ENCODE results near the gene BTBD2.

BTBD2 gene

GRCh38 chr19:2015608-2015950 lies at the start of gene BTBD2:
Gene BTBD2 (minus strand): TSS chr19:2015714. CDS start chr19:2015703, 11 bp downstream.
- DNase-seq (ENCODE audit: low read depth in 2 of 2), result peak in 1 of 2 donors; percentile 54

DNA sequence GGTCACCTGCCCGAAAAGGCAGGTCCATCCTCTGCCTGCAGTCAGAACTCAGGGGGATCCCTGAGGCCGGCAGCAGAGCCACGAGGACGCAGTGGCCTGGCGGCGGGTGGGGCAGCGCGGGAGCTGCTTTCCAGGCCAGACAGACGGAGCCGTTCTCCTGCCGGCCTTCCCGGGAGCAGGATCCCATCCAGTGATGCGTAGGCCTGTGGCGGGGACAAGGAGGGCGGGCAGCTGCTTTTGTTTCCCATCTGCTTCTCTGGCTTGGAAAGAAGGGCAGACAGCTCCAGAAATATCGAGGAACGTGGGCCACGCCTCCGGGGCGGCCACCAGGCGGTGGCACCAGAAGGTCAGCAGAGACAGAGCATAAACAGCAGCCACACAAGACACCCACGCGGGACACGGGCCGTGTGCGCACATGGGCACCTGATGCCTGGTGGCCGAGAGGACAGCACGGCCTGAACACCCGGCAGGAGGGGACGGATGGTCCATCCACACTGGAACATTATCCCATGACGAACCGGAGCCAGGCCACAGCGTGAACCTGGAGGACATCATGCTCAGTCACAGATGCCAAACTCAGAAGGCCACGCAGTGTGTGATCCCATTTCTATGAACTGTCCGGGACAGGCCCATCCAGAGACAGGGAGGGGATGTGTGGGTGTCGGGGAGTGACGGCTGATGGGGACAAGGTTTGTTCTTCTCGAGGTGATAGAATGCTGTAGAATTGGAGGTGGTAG lies 49.4 kb upstream of the BTBD2 start:
- DNase-seq (ENCODE audit: low read depth in 2 of 2), result no peak

- DNase-seq (ENCODE audit: low read depth in 2 of 2), result no peak
These were observed 48.9 kb upstream of the BTBD2 start for GRCh38 chr19:2064395-2064787.

DNA sequence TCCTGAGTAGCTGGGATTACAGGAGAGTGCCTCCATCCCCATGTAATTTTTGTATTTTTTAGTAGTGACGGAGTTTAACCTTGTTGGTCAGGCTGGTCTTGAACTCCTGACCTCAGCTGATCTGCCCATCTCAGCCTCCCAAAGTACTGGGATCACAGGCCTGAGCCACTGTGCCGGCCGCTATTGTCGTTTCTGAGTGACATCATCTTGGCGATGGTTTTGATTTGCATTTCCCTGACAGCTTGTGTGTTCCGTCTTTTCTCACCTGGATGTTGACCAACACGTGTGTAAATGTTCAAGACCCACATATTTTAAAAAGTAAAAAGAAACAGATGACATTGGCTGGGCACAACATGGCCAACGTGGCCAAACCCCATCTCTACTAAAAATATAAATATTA lies 48.3 kb upstream of the BTBD2 start:
- DNase-seq (ENCODE audit: low read depth in 2 of 2), result no peak

- DNase-seq (ENCODE audit: low read depth in 2 of 2), result no peak
These were observed 47.3 kb upstream of the BTBD2 start for GRCh38 chr19:2062770-2063169.

- no peak for DNase-seq (ENCODE audit: low read depth in 2 of 2)
These were observed 46.8 kb upstream of the BTBD2 start for GRCh38 chr19:2062389-2062729.

DNA sequence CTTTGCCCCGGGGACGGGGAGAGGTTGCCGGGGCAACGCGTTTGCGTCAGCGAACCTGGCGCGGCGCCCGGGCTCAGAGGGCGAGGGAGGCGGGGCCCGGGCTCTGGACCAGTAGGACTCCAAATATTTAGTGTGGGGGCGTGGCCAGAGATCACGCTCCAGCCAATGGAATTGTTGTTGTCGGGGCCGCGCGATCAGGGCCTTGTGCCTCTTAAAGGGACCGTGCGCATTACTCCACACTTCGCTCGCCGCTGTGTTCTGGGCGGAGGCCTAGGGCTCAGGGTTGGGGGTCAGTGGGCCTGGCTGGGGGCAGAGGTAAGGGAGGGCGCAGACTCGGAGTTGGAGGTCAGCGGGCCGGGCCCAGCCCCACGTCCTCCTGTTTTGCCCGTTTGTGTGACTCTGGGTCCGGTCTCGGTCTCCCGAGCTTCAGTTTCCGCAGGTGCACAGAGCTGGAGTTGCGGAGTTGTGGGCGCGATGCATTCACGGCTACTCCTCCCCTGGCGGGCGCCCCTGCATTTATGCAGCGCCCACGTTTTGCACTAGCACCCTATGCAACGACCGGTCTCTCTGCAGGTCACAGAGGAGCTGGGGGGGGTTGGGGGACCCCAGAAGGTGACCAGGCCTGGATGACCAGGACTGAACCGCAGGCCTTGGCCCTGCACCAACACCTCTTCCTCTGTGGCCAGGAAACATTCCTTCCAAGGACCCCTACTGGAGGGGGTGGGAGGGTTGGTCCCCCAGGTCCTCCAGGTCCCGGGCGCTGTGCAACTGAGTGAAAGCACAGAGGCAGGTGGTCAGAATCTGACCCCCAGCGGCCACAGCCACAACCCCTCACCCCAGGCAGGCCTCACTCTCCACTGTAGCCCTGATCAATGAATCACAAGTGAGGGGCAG lies 46.2 kb upstream of the BTBD2 start:
- peak; percentile 97 to 99 for DNase-seq (ENCODE audit: low read depth in 2 of 2)

GRCh38 chr19:2060884-2061494 lies 45.5 kb upstream of the BTBD2 start:
- DNase-seq (ENCODE audit: low read depth in 2 of 2), result no peak

GRCh38 chr19:2059422-2060201 lies 44.1 kb upstream of the BTBD2 start:
- no peak for DNase-seq (ENCODE audit: low read depth in 2 of 2)

- DNase-seq (ENCODE audit: low read depth in 2 of 2), result no peak
These were observed 43.3 kb upstream of the BTBD2 start for GRCh38 chr19:2058570-2059421.

GRCh38 chr19:2057484-2058469 lies 42.3 kb upstream of the BTBD2 start:
- no peak for DNase-seq (ENCODE audit: low read depth in 2 of 2)

- DNase-seq (ENCODE audit: low read depth in 2 of 2), result no peak
These were observed 41.3 kb upstream of the BTBD2 start for GRCh38 chr19:2056837-2057192.

GRCh38 chr19:2055931-2056836 lies 40.7 kb upstream of the BTBD2 start:
- no peak for DNase-seq (ENCODE audit: low read depth in 2 of 2)

GRCh38 chr19:2054763-2055162 lies 39.2 kb upstream of the BTBD2 start:
- DNase-seq (ENCODE audit: low read depth in 2 of 2), result no peak

DNA sequence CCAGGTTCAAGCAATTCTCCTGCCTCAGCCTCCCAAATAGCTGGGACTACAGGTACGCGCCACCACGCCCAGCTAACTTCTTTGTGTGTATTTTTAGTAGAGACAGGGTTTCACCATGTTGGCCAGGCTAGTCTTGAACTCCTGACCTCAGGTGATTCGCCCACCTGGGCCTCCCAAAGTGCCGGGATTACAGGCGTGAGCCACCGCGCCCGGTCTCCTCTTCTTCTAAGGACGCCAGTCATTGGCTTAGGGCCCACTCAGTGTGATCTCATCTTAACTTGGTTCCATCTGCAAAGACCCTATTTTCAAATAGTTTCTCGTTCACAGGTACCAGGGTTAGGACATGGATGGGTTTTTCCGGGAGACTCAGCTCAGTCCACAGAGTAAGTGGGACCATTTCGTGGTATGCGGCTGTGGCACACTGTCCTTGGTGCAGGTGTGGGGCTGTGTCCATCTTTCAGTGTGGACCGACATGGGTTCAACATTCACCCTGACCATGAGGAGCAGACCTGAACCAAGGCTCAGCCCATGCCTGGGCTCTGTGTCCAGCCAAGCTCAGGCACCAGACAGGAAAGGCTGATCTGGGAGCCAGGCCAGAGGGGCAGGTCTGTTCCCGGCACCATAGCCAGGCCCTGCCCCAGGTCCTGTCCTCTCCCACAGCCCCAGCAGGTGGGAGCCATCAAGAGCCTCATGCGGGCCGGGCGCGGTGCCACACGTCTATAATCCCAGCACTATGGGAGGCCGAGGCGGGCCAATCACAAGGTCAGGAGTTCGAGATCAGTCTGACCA lies 38.3 kb upstream of the BTBD2 start:
- DNase-seq (ENCODE audit: low read depth in 2 of 2), result no peak

DNA sequence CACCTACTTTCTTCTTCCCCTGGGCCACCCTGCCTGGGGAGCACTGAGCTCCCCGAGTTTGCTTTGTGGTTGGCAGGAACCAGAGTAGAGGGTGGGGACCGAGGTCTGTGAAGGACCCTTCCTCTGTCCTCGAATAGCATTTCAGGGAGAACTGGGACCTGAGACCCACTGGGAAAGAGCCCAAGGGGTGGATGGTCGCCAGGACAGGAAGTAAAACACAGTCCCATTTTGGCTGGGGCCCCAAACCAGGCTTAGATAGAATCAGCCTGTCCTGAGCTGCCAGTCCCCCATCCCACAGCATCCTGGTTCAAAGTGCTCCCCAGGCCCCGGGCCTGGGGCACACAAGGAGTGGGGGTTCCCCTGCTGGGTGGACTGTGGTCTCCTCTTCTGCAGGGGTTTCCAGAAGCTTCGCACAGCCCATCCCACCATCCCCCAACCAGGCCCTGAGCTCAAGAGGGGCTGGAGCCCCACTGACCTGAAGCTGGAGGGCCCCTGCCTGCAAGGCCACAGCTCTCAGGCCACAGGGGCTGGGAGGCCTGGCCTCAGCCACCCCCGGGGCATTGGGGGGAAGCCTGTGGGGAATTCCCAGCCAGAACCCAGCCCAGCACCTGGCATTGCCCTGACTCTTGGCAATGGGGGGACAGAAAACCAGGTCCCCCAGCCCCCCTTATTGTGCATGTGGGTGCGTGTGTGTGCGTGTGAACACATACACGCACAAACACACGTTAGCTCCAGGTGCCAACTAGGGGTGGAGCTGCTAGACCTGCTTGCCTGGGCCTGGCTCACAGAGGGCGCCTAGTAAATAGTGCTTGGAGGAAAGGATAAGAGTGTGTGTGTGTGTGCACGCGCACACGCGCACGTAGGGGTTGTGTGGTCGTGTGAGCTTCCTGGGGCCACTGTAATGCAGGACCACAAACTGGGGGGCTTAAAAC lies 36.5 kb upstream of the BTBD2 start:
- DNase-seq (ENCODE audit: low read depth in 2 of 2), result no peak

All from stimulated activated CD4-positive, alpha-beta T cell treated with anti-CD3 and anti-CD28 coated beads, Interleukin-15, amount 100 ng/mL, for 48 hours (primary cell).